Activated CD4-positive, alpha-beta T cell treated with anti-CD3 and anti-CD28 coated beads for 36 hours (primary cell): ENCODE data around the gene HSPA9. TPM values are rescaled to one million over a fixed set of nuclear protein-coding genes. Genes with fewer than 3 reads are reported as not detected.

Experiments used
- ATAC-seq: fragments of 200-7000 bp; cut with Tn5 transposase; one replicate; pipeline ENCODE4 v1.10.0; 2021; ENCODE audit warnings: mild to moderate bottlenecking, moderate library complexity
- CTCF ChIA-PET: fragments of 350-600 bp; sonication (Branson Sonifier 250); formaldehyde crosslinking; loops from one replicate; lab custom pipeline; 2021; ENCODE audit warnings: antibody characterized with exemption; lab: Charles Lee
- POLR2A ChIA-PET: fragments of 350-600 bp; sonication (Branson Sonifier 250); formaldehyde crosslinking; loops from one replicate; lab custom pipeline; 2021; ENCODE audit warnings: antibody characterized with exemption, inconsistent platforms; lab: Charles Lee
- DNase-seq: peaks from one replicate; pipeline ENCODE4 v3.0.0-alpha.2; 2020
- H3K27ac Mint-ChIP-seq: one replicate; pipeline ENCODE4 v1.8.0; 2021; ENCODE audit warnings: mixed read lengths
- H3K27me3 Mint-ChIP-seq: one replicate; pipeline ENCODE4 v1.8.0; 2021; ENCODE audit warnings: mixed read lengths
- H3K36me3 Mint-ChIP-seq: one replicate; pipeline ENCODE4 v1.8.0; 2021; ENCODE audit warnings: low read depth, mixed read lengths
- H3K4me1 Mint-ChIP-seq: one replicate; pipeline ENCODE4 v1.8.0; 2021; ENCODE audit warnings: mixed read lengths
- H3K4me3 Mint-ChIP-seq: one replicate; pipeline ENCODE4 v1.8.0; 2021; ENCODE audit warnings: mild to moderate bottlenecking, moderate library complexity, mixed read lengths
- H3K9me3 Mint-ChIP-seq: one replicate; pipeline ENCODE4 v1.8.0; 2021; ENCODE audit warnings: low read depth, mixed read lengths
- intact Hi-C, 2 experiments: fragments of 100-400 bp; cut with DNase I in 1 of 2; cut with micrococcal nuclease in 1 of 2; formaldehyde crosslinking; loops; one replicate each; pipeline versions ENCODE4 v1.14.2 to v1.15.1; 2022 to 2024; cut with DNase I, micrococcal nuclease
- total RNA-seq, 2 experiments: library from RNA; stranded (reverse); gene quantifications; one replicate each; pipeline ENCODE4 v1.2.3, GENCODE V29; 2021

The HSPA9 gene
- total RNA-seq, 2 experiments from 2014 or later: 431 to 466 TPM

- ChIA-PET CTCF (interaction anchor here (1.3 to 3.1 kb wide), 3 partner anchors 8 to 30 kb away, joined by 5 to 10 read pairs (median 9); partner anchors contain the start of gene ETF1), POLR2A (interaction anchor here (0.6 kb wide), 1 partner anchor 27 kb away, joined by 5 read pairs; no protein-coding TSS in a partner anchor)
- ATAC-seq: no peak
Measured at GRCh38 chr5:138573949-138574670, 1.1 kb downstream of the HSPA9 start.

GRCh38 chr5:138573223-138573622 is 2.0 kb downstream of the HSPA9 start:
- ATAC-seq: no peak
- intact Hi-C loops: no loop called here
- H3K27me3 Mint-ChIP-seq: no peaks in the 10 kb centered on the region
- ChIA-PET CTCF (interaction anchor here (2.4 kb wide), 1 partner anchor 25 kb away, joined by 10 read pairs; no protein-coding TSS in a partner anchor), POLR2A (no interaction called here)
- H3K4me3 Mint-ChIP-seq: peak overlapping the region; percentile 96
- H3K27ac Mint-ChIP-seq: peak overlapping the region; percentile 90
- H3K36me3 Mint-ChIP-seq: peaks cover 67% of the 10 kb centered on the region
- DNase-seq: no peak
- peaks cover 61% of the 10 kb centered on the region for H3K4me1 Mint-ChIP-seq
- peaks cover 2% of the 10 kb centered on the region for H3K9me3 Mint-ChIP-seq

More at GRCh38 chr5:138573949-138574670, 1.1 kb downstream of the HSPA9 start:
- H3K4me1 Mint-ChIP-seq: peaks cover 52% of the 10 kb centered on the region
- intact Hi-C loops: loop anchor here in 1 of 2 experiments (2.0 kb wide), 1 partner anchor 221 kb away; the partner anchor contains the start of gene KDM3B
- peaks cover 2% of the 10 kb centered on the region for H3K9me3 Mint-ChIP-seq
- H3K4me3 Mint-ChIP-seq: peak overlapping the region; percentile 96
- DNase-seq: no peak
- peak overlapping the region; percentile 99 for H3K27ac Mint-ChIP-seq
- H3K27me3 Mint-ChIP-seq: no peaks in the 10 kb centered on the region
- peaks cover 58% of the 10 kb centered on the region for H3K36me3 Mint-ChIP-seq

GRCh38 chr5:138570871-138571270 is 4.3 kb downstream of the HSPA9 start:
- H3K27me3 Mint-ChIP-seq: no peaks in the 10 kb centered on the region
- H3K27ac Mint-ChIP-seq: no peak overlapping the region
- H3K36me3 Mint-ChIP-seq: peaks cover 85% of the 10 kb centered on the region
- DNase-seq (no peak), ATAC-seq (no peak)
- peaks cover 1% of the 10 kb centered on the region for H3K9me3 Mint-ChIP-seq
- H3K4me1 Mint-ChIP-seq: peaks cover 73% of the 10 kb centered on the region
- H3K4me3 Mint-ChIP-seq: no peak overlapping the region
- POLR2A ChIA-PET: interaction anchor here (0.7 kb wide), 1 partner anchor 720 kb away, joined by 6 read pairs; no protein-coding TSS in a partner anchor
- CTCF ChIA-PET: interaction anchor here (0.6 kb wide), 1 partner anchor 912 kb away, joined by 3 read pairs; the partner anchor contains the start of gene STING1
- intact Hi-C loops: no loop called here

GRCh38 chr5:138569782-138570181 is 5.4 kb downstream of the HSPA9 start:
- Mint-ChIP-seq H3K4me3 (no peak overlapping the region), H3K27me3 (no peaks in the 10 kb centered on the region), H3K4me1 (peaks cover 76% of the 10 kb centered on the region), H3K9me3 (no peaks in the 10 kb centered on the region), H3K27ac (peak overlapping the region; percentile 74), H3K36me3 (peaks cover 90% of the 10 kb centered on the region)
- intact Hi-C loops: loop anchor here in 1 of 2 experiments (2.0 kb wide), 1 partner anchor 15 kb away; no protein-coding TSS in a partner anchor
- peak; percentile 47 for DNase-seq
- ChIA-PET POLR2A (interaction anchor here (0.7 kb wide), 1 partner anchor 825 kb away, joined by 6 read pairs; the partner anchor contains the start of gene PROB1), CTCF (interaction anchor here (0.6 to 3.3 kb wide), 4 partner anchors 10 to 779 kb away, joined by 3 to 11 read pairs (median 8); partner anchors contain the start of gene ETF1)
- peak; percentile 56 for ATAC-seq

- CTCF ChIA-PET: interaction anchor here (0.6 to 3.3 kb wide), 6 partner anchors 8 to 57 kb away, joined by 3 to 11 read pairs (median 5); partner anchors contain the start of gene ETF1
- H3K4me1 Mint-ChIP-seq: peaks cover 77% of the 10 kb centered on the region
- no peak for ATAC-seq
- peak overlapping the region; percentile 37 for H3K27ac Mint-ChIP-seq
- H3K27me3 Mint-ChIP-seq: no peaks in the 10 kb centered on the region
- POLR2A ChIA-PET: no interaction called here
- DNase-seq: no peak
- no peak overlapping the region for H3K4me3 Mint-ChIP-seq
- intact Hi-C loops: loop anchor here in 1 of 2 experiments (2.0 kb wide), 1 partner anchor 13 kb away; no protein-coding TSS in a partner anchor
- peaks cover 90% of the 10 kb centered on the region for H3K36me3 Mint-ChIP-seq
- no peaks in the 10 kb centered on the region for H3K9me3 Mint-ChIP-seq
Measured at GRCh38 chr5:138568061-138568824, 7.0 kb downstream of the HSPA9 start.

- no peak overlapping the region for H3K4me3 Mint-ChIP-seq
- H3K27me3 Mint-ChIP-seq: no peaks in the 10 kb centered on the region
- ChIA-PET POLR2A (interaction anchor here (0.6 to 1.9 kb wide), 5 partner anchors 8 to 399 kb away, joined by 3 to 12 read pairs (median 4); partner anchors contain the start of genes EGR1 and HSPA9), CTCF (interaction anchor here (1.3 to 2.1 kb wide), 4 partner anchors 10 to 18 kb away, joined by 3 to 16 read pairs (median 6); no protein-coding TSS in a partner anchor)
- peak overlapping the region; percentile 68 for H3K27ac Mint-ChIP-seq
- peaks cover 64% of the 10 kb centered on the region for H3K4me1 Mint-ChIP-seq
- ATAC-seq (no peak), DNase-seq (no peak)
- H3K36me3 Mint-ChIP-seq: peaks cover 80% of the 10 kb centered on the region
- no peaks in the 10 kb centered on the region for H3K9me3 Mint-ChIP-seq
- intact Hi-C loops: loop anchor here in 1 of 2 experiments (2.0 kb wide), 1 partner anchor 18 kb away; no protein-coding TSS in a partner anchor
Measured at GRCh38 chr5:138566792-138567191, 8.4 kb downstream of the HSPA9 start.

- ChIA-PET CTCF (interaction anchor here (1.0 to 2.1 kb wide), 4 partner anchors 10 to 21 kb away, joined by 3 to 16 read pairs (median 8); partner anchors contain the start of gene HSPA9), POLR2A (interaction anchor here (0.7 to 1.9 kb wide), 3 partner anchors 10 to 100 kb away, joined by 3 to 12 read pairs (median 3); partner anchors contain the start of genes EGR1 and HSPA9)
- H3K27ac Mint-ChIP-seq: peak overlapping the region; percentile 67
- no peaks in the 10 kb centered on the region for H3K27me3 Mint-ChIP-seq
- H3K36me3 Mint-ChIP-seq: peaks cover 85% of the 10 kb centered on the region
- no peak overlapping the region for H3K4me3 Mint-ChIP-seq
- DNase-seq: no peak
- ATAC-seq: peak; percentile 66
- intact Hi-C loops: no loop called here
- H3K9me3 Mint-ChIP-seq: no peaks in the 10 kb centered on the region
- peaks cover 61% of the 10 kb centered on the region for H3K4me1 Mint-ChIP-seq
Measured at GRCh38 chr5:138565100-138565821, 9.9 kb downstream of the HSPA9 start.

- H3K4me1 Mint-ChIP-seq: peaks cover 58% of the 10 kb centered on the region
- CTCF ChIA-PET: interaction anchor here (0.6 kb wide), 1 partner anchor 212 kb away, joined by 3 read pairs; the partner anchor contains the start of gene KDM3B
- H3K4me3 Mint-ChIP-seq: no peak overlapping the region
- ATAC-seq: no peak
- POLR2A ChIA-PET: no interaction called here
- no peaks in the 10 kb centered on the region for H3K9me3 Mint-ChIP-seq
- no peak for DNase-seq
- no peaks in the 10 kb centered on the region for H3K27me3 Mint-ChIP-seq
- H3K27ac Mint-ChIP-seq: peak overlapping the region; percentile 37
- peaks cover 86% of the 10 kb centered on the region for H3K36me3 Mint-ChIP-seq
- intact Hi-C loops: no loop called here
Measured at GRCh38 chr5:138564242-138564641, 11.0 kb downstream of the HSPA9 start.

- intact Hi-C loops: no loop called here
- ChIA-PET CTCF (interaction anchor here (0.6 kb wide), 1 partner anchor 211 kb away, joined by 3 read pairs; the partner anchor contains the start of gene KDM3B), POLR2A (no interaction called here)
- no peaks in the 10 kb centered on the region for H3K9me3 Mint-ChIP-seq
- DNase-seq (no peak), ATAC-seq (no peak)
- H3K36me3 Mint-ChIP-seq: peaks cover 86% of the 10 kb centered on the region
- H3K27me3 Mint-ChIP-seq: no peaks in the 10 kb centered on the region
- H3K4me1 Mint-ChIP-seq: peaks cover 54% of the 10 kb centered on the region
- no peak overlapping the region for H3K4me3 Mint-ChIP-seq
- peak overlapping the region; percentile 56 for H3K27ac Mint-ChIP-seq
Measured at GRCh38 chr5:138563340-138564118, 11.7 kb downstream of the HSPA9 start.
